Stimulated activated CD4-positive, alpha-beta T cell treated with anti-CD3 and anti-CD28 coated beads, TNF-alpha, amount 100 ng/mL, for 4 hours (primary cell): ENCODE data around the gene SLC4A2.
"Not testable (repeated sequence)": the region's sequence is repeated elsewhere in the genome, so short reads cannot be mapped to it uniquely, and the experiment has no call there.

ENCODE experiments used
- DNase-seq, 3 experiments: peaks; one replicate each; pipeline ENCODE4 v3.0.0-alpha.2; 2020; ENCODE audit warnings: low read depth in 3 of 3

The SLC4A2 gene

GRCh38 chr7:151025924-151026671, 33.3 kb upstream of the SLC4A2 start:
- no peak for DNase-seq

- DNase-seq: not testable (repeated sequence)
These were observed 32.3 kb upstream of the SLC4A2 start for GRCh38 chr7:151026771-151027727.

GRCh38 chr7:151027728-151028130, 31.7 kb upstream of the SLC4A2 start:
- not testable (repeated sequence) for DNase-seq

GRCh38 chr7:151028131-151028947, 31.1 kb upstream of the SLC4A2 start, which contains the start of gene ABCB8:
Gene ABCB8 (plus strand): TSS chr7:151028450. CDS start chr7:151028516, 66 bp downstream.
- peak; percentile 87 to 97 (median 97) for DNase-seq

- no peak for DNase-seq
These were observed 30.4 kb upstream of the SLC4A2 start for GRCh38 chr7:151028948-151029501.

- no peak for DNase-seq
These were observed 28.4 kb upstream of the SLC4A2 start for GRCh38 chr7:151031011-151031410.

- no peak for DNase-seq
These were observed 26.2 kb upstream of the SLC4A2 start for GRCh38 chr7:151032936-151033863.

- no peak for DNase-seq
These were observed 25.5 kb upstream of the SLC4A2 start for GRCh38 chr7:151033864-151034249.

GRCh38 chr7:151034312-151035025, 24.9 kb upstream of the SLC4A2 start:
- DNase-seq: no peak

- DNase-seq: no peak
These were observed 24.2 kb upstream of the SLC4A2 start for GRCh38 chr7:151035026-151035717.

- DNase-seq: no peak
These were observed 23.5 kb upstream of the SLC4A2 start for GRCh38 chr7:151035902-151036301.

- DNase-seq: peak; percentile 52 to 63 (median 60)
These were observed 20.2 kb upstream of the SLC4A2 start for GRCh38 chr7:151038951-151039849.

GRCh38 chr7:151039850-151040548, 19.4 kb upstream of the SLC4A2 start:
- DNase-seq: no peak

- DNase-seq: no peak
These were observed 18.6 kb upstream of the SLC4A2 start for GRCh38 chr7:151040616-151041375.

GRCh38 chr7:151043449-151043848, 15.9 kb upstream of the SLC4A2 start:
- DNase-seq: not testable (repeated sequence)

- DNase-seq: no peak
These were observed 15.4 kb upstream of the SLC4A2 start for GRCh38 chr7:151043959-151044358.

- DNase-seq: no peak
These were observed 14.1 kb upstream of the SLC4A2 start for GRCh38 chr7:151045262-151045661.
